ENCODE measurements around the gene TTN. TPM values are rescaled to one million over a fixed set of nuclear protein-coding genes. Genes with fewer than 3 reads are reported as not detected.

TTN gene
- total RNA-seq, 4 donors from 2014 or later, result 7.6 to 104 (median 10.6) TPM

- Histone ChIP-seq H3K4me3 (no peak overlapping the region), H3K27me3 (no peaks in the 10 kb centered on the region), H3K27ac (no peak overlapping the region), H3K36me3 (peaks cover 0 to 98% (median 0%) of the 10 kb centered on the region in 3 donors), H3K9me3 (no peaks in the 10 kb centered on the region), H3K4me1 (peaks cover 0 to 5% (median 0%) of the 10 kb centered on the region in 4 donors)
- TF ChIP-seq CTCF (IDR thresholded peaks at IDR 0.05) (no peak), POLR2A (IDR thresholded peaks at IDR 0.05) (no peak)
- DNase-seq, result no peak
Measured at GRCh38 chr2:178499640-178500039, 307.6 kb downstream of the TTN start.

DNA sequence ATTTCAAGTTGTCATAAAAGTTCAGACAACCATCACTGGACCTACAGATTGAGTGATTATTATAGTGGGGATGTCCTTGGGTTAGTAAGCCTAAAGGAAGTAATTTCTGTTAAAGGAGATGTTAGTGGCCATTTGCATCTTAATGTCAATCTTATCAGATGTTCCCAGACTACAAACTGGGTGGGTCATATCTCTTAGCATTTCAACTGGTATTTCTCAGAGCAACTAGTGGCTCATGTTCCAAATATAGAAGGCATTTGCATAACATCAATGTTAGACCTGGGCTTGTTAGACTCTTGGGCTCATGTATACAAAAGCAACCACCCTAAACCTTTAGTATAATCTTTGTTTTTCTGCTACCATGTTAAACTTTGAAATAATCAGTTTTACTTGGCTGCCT lies 309.1 kb downstream of the TTN start:
- TF ChIP-seq CTCF (IDR thresholded peaks at IDR 0.05) (no peak), POLR2A (IDR thresholded peaks at IDR 0.05) (no peak)
- peaks cover 0 to 96% (median 0%) of the 10 kb centered on the region in 3 donors for H3K36me3 ChIP-seq
- H3K4me3 ChIP-seq, result no peak overlapping the region
- no peak overlapping the region for H3K27ac ChIP-seq
- H3K4me1 ChIP-seq, result peaks cover 0 to 5% (median 0%) of the 10 kb centered on the region in 4 donors
- no peak for DNase-seq
- H3K27me3 ChIP-seq, result no peaks in the 10 kb centered on the region
- no peaks in the 10 kb centered on the region for H3K9me3 ChIP-seq

- H3K27me3 ChIP-seq, result no peaks in the 10 kb centered on the region
- H3K4me1 ChIP-seq, result peaks cover 0 to 5% (median 0%) of the 10 kb centered on the region in 4 donors
- H3K27ac ChIP-seq, result peak overlapping the region in 1 of 4 donors; percentile 29
- H3K9me3 ChIP-seq, result no peaks in the 10 kb centered on the region
- peaks cover 0 to 87% (median 0%) of the 10 kb centered on the region in 3 donors for H3K36me3 ChIP-seq
- TF ChIP-seq POLR2A (IDR thresholded peaks at IDR 0.05), result no peak
- peak in 1 of 6 experiments; percentile 12 for TF ChIP-seq CTCF (IDR thresholded peaks at IDR 0.05)
- H3K4me3 ChIP-seq, result no peak overlapping the region
- no peak for DNase-seq
Measured at GRCh38 chr2:178496049-178496448, 311.2 kb downstream of the TTN start.

DNA sequence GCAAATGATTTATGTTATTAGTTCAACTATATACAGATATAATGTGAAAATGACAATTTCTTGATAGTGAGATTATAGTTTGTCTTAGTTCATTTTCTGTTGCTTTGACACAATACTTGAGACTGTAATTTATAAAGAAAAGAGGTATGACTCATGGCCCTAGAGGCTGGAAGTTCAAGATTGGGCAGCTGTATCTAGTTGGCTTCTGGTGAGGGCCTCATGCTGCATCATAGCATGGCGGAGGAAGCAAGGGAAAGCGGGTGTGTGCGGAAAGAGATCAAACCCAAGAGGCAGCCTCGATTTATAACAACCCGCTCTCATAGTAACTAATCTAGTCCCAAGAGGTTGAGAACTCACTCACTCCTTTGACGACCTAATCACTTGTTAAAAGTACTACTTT lies 315.6 kb downstream of the TTN start:
- DNase-seq, result no peak
- no peaks in the 10 kb centered on the region for H3K27me3 ChIP-seq
- no peak overlapping the region for H3K27ac ChIP-seq
- H3K9me3 ChIP-seq, result no peaks in the 10 kb centered on the region
- H3K4me3 ChIP-seq, result no peak overlapping the region
- TF ChIP-seq CTCF (IDR thresholded peaks at IDR 0.05) (no peak), POLR2A (IDR thresholded peaks at IDR 0.05) (no peak)
- peaks cover 0 to 5% (median 0%) of the 10 kb centered on the region in 4 donors for H3K4me1 ChIP-seq
- H3K36me3 ChIP-seq, result peaks cover 0 to 54% (median 0%) of the 10 kb centered on the region in 3 donors

DNA sequence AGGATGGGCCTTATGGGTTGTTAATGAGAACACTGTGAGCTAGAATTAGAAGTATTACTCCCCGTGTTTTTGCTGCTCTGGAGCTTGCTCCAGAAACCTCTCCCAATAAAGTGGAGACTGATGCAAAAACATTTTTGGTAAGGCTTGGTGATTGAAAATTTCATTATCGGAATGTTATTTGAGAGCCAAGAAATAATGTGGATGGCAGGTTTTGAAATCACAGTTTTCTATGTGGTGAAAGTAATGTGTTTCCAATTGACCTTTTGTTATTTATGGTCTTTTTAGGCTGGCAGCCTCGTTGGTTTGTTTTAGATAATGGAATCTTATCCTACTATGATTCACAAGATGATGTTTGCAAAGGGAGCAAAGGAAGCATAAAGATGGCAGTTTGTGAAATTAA lies 321.9 kb downstream of the TTN start:
- no peak for DNase-seq
- Histone ChIP-seq H3K9me3 (no peaks in the 10 kb centered on the region), H3K4me3 (no peak overlapping the region)

More for the DNA sequence above, 321.9 kb downstream of the TTN start:
- no peaks in the 10 kb centered on the region for H3K27me3 ChIP-seq
- H3K4me1 ChIP-seq, result peaks cover 0 to 42% (median 11%) of the 10 kb centered on the region in 4 donors
- H3K27ac ChIP-seq, result no peak overlapping the region
- TF ChIP-seq CTCF (IDR thresholded peaks at IDR 0.05) (no peak), POLR2A (IDR thresholded peaks at IDR 0.05) (no peak)
- peaks cover 0 to 2% (median 0%) of the 10 kb centered on the region in 3 donors for H3K36me3 ChIP-seq
